Fibroblast of mammary gland (primary cell): Measurements from ENCODE around the gene COL26A1.
A peak's percentile ranks its signal among the peaks of the same experiment; 100 is the strongest.

Experiments used
- DNase-seq: peaks from one replicate; pipeline ENCODE4 v3.0.0-alpha.2; 2010; ENCODE audit warnings: low read depth
- H3K4me3 ChIP-seq: 2 replicates; pipeline ENCODE4 v1.5.1; 2011; ENCODE audit warnings: low read depth, mild to moderate bottlenecking, low read length, moderate library complexity; ENCODE audit not compliant: control insufficient read depth
- CTCF ChIP-seq: conservative IDR thresholded peaks from 2 replicates; pipeline ENCODE4 v1.5.1; 2011; ENCODE audit warnings: low read depth, low read length, inconsistent platforms; ENCODE audit not compliant: control insufficient read depth, insufficient read depth

COL26A1 gene

GRCh38 chr7:101401390-101402080 is 38.9 kb downstream of the COL26A1 start:
- H3K4me3 ChIP-seq, result no peak overlapping the region
- DNase-seq, result no peak

GRCh38 chr7:101402081-101402779 is 39.6 kb downstream of the COL26A1 start:
- TF ChIP-seq CTCF, result no peak
- H3K4me3 ChIP-seq, result no peak overlapping the region
- DNase-seq, result no peak

More at GRCh38 chr7:101401390-101402080, 38.9 kb downstream of the COL26A1 start:
- no peak for TF ChIP-seq CTCF

DNA sequence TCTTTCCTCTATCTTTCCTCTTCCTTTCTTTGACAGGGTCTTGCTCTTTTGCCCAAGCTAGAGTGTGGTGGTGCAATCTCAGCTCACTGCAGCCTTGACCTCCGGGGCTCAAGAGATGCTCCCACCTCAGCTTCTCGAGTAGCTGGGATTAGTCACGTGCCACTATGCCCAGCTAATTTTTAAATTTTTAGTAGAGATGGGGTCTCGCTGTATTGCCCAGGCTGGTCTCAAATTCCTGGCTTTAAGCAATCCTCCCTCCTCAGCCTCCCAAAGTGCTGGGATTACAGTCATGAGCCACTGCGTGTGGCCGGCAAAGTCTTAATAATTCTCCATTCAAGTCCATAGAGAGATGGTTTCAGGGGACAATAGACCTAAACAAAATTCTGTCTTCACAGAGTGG is 40.2 kb downstream of the COL26A1 start:
- no peak for DNase-seq
- H3K4me3 ChIP-seq, result no peak overlapping the region

GRCh38 chr7:101405474-101406067 is 42.9 kb downstream of the COL26A1 start:
- H3K4me3 ChIP-seq, result no peak overlapping the region
- no peak for DNase-seq
- TF ChIP-seq CTCF, result no peak

More for the DNA sequence above, 40.2 kb downstream of the COL26A1 start:
- no peak for TF ChIP-seq CTCF

DNA sequence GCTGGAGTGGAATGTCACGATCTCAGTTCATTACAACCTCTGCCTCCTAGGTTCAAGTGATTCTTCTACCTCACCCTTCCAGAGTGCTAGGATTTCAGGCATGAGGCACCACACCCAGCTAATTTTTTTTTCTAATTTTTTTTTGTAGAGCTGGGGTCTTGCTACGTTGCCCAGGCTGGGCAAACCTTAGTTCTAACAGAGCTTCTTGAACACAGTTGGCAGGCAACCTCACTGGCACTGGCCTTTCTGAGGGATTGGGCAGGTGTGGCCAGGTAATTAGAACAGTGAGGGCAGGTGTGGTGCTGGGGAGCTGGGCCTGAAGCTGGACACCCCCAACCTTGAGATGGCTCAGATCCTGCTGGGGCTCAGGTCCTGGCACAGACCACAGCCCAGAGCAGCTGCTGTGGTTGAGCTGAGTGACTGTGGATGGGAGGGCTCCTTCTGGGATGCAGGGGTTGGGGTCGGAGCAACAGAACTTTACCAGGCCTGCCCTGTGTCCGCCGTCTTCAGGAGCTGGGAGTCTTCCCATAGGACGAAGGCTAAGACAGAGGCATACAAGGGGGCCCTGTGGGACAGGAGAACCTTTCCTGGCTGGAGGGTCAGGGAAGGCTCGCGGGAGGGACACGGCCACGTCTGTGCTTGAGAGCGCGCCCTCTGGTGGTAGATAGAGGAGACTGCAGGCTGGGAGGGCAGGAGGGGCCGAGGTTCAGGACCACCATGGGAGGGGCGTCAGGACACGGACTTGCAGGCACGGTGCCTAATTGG is 48.2 kb downstream of the COL26A1 start:
- peak; percentile 74 for TF ChIP-seq CTCF
- DNase-seq, result peak; percentile 15
- no peak overlapping the region for H3K4me3 ChIP-seq

DNA sequence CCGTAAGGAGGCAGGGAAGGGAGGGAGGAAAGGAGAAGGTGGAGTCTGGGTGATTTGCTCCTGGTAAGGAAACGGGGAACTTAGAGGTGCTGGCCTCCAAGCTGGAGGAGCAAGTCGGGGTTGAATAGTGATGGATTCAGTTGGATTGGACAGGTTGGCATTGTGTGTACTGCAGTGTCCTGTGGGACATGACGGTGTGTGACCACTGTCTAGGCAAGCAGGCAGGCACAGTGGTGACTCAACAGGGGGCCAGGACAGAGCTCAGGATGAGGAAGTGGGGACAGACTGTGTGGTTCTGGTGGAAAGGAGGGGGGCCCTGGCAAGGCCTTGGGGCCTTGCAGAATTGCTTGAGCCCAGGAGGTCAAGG is 48.8 kb downstream of the COL26A1 start:
- no peak for TF ChIP-seq CTCF
- no peak overlapping the region for H3K4me3 ChIP-seq
- no peak for DNase-seq
